ENCODE data around the gene HDAC4.

GRCh38 chr2:239197146-239197545, 203.7 kb downstream of the HDAC4 start:
- TF ChIP-seq ZBTB9 (CRISPR knock-in tag; IDR thresholded peaks at IDR 0.05) (no peak), XRCC3 (IDR thresholded peaks at IDR 0.05) (no peak), E2F6 (IDR thresholded peaks at IDR 0.05; ENCODE audit: borderline replicate concordance in 1 of 2, extremely low read depth in 1 of 2, insufficient read depth in 1 of 2, insufficient read length in 1 of 2, low read depth in 1 of 2, low read length in 1 of 2, poor library complexity in 1 of 2, severe bottlenecking in 1 of 2) (no peak), MED1 (CRISPR knock-in tag; IDR thresholded peaks at IDR 0.05; ENCODE audit: borderline replicate concordance) (no peak), MTF1 (CRISPR knock-in tag; IDR thresholded peaks at IDR 0.05; ENCODE audit: borderline replicate concordance) (no peak), CREBBP (IDR thresholded peaks at IDR 0.05; ENCODE audit: low read depth, low read length) (no peak), RNF219 (CRISPR knock-in tag; IDR thresholded peaks at IDR 0.05) (no peak), ZNF740 (CRISPR knock-in tag; IDR thresholded peaks at IDR 0.05) (no peak), ZNF740 (tag; IDR thresholded peaks at IDR 0.05) (no peak), RFX5 (IDR thresholded peaks at IDR 0.05; ENCODE audit: low read depth, low read length) (no peak), CTCF (IDR thresholded peaks at IDR 0.05 in 2 of 3, conservative IDR thresholded peaks at IDR 0.05 in 1 of 3; ENCODE audit: insufficient read depth in 2 of 3, low read depth in 1 of 3, low read length in 3 of 3) (no peak), PTRF (tag; IDR thresholded peaks at IDR 0.05) (no peak)
